ENCODE results near the gene ARSG. TPM values are rescaled to one million over a fixed set of nuclear protein-coding genes. Genes with fewer than 3 reads are reported as not detected.
A peak's percentile ranks its signal among the peaks of the same experiment; 100 is the strongest.

ARSG gene
- total and polyA plus RNA-seq, 2 of the 13 experiments (the other 11 are each of a cell fraction or from before 2014, with no cell fraction given) = 3.7 to 15.2 TPM

- no peak for TF ChIP-seq FOXA1 (IDR thresholded peaks at IDR 0.05)
- no peak for TF ChIP-seq FOXA1 (CRISPR knock-in tag; IDR thresholded peaks at IDR 0.05)
- TF ChIP-seq ZEB1 (IDR thresholded peaks at IDR 0.05; ENCODE audit: insufficient replicate concordance, low read depth) = no peak
- TF ChIP-seq ZBTB14 (CRISPR knock-in tag; IDR thresholded peaks at IDR 0.05) = peak; percentile 77; the same call in 1 of the 2 replicates
- 0 out of 2 replicates have a peak, but pooled peaks have one; percentile 27 for TF ChIP-seq BORCS8-MEF2B (CRISPR knock-in tag; IDR thresholded peaks at IDR 0.05)
- TF ChIP-seq SMARCE1 (IDR thresholded peaks at IDR 0.05; ENCODE audit: borderline replicate concordance) = no peak
- TF ChIP-seq PTBP1 (IDR thresholded peaks at IDR 0.05; ENCODE audit: low read depth, low read length, poor library complexity, severe bottlenecking) = peak; percentile 21
- TF ChIP-seq MATR3 (CRISPR knock-in tag; IDR thresholded peaks at IDR 0.05) = no peak
- peak; percentile 45; the same call in 1 of the 2 replicates for TF ChIP-seq MYPOP (CRISPR knock-in tag; IDR thresholded peaks at IDR 0.05)
- TF ChIP-seq CCDC6 (CRISPR knock-in tag; IDR thresholded peaks at IDR 0.05) = no peak
- no peak for TF ChIP-seq ZNF543 (CRISPR knock-in tag; IDR thresholded peaks at IDR 0.05)
- no peak for TF ChIP-seq TOPORS (CRISPR knock-in tag; IDR thresholded peaks at IDR 0.05)
- peak; percentile 38; the same call in 1 of the 2 replicates for TF ChIP-seq PHF21A (CRISPR knock-in tag; IDR thresholded peaks at IDR 0.05)
- no peak for TF ChIP-seq ZXDC (CRISPR knock-in tag; IDR thresholded peaks at IDR 0.05)
- TF ChIP-seq BHLHE40 (IDR thresholded peaks at IDR 0.05; ENCODE audit: low read length) = no peak
- TF ChIP-seq ZNF318 (CRISPR knock-in tag; IDR thresholded peaks at IDR 0.05) = no peak
- TF ChIP-seq ZBTB7A (CRISPR knock-in tag; IDR thresholded peaks at IDR 0.05) = no peak
- no peak for TF ChIP-seq HCFC1 (IDR thresholded peaks at IDR 0.05; ENCODE audit: low read depth, low read length)
These were observed 884 bp upstream of the ARSG start (continued) for GRCh38 chr17:68290268-68290954.
